T-helper 1 cell treated with Interleukin-12 subunit alpha and Interleukin-12 subunit beta and Interleukin-4 antibody, amounts not matched to agents 30 ng/mL and 1 ng/mL, for 36 hours (primary cell): ENCODE measurements around the gene ADRB1. TPM values are rescaled to one million over a fixed set of nuclear protein-coding genes. Genes with fewer than 3 reads are reported as not detected.

Source experiments
- intact Hi-C: fragments of 100-400 bp; cut with micrococcal nuclease; formaldehyde crosslinking; loops from one replicate; pipeline ENCODE4 v1.15.1; 2024
- total RNA-seq: library from RNA; stranded (reverse); gene quantifications from 2 replicates; pipeline ENCODE4 v1.2.3, GENCODE V29; 2022

ADRB1 gene
- total RNA-seq, 1 donor from 2014 or later: 0.12 TPM

GRCh38 chr10:114026189-114027040, 17.3 kb upstream of the ADRB1 start:
- intact Hi-C loops: loop anchor here (1.0 to 5.0 kb wide), 2 partner anchors 56 to 65 kb away; no protein-coding TSS in a partner anchor

- intact Hi-C loops: loop anchor here (5.0 kb wide), 1 partner anchor 55 kb away; no protein-coding TSS in a partner anchor
These were observed 16.6 kb upstream of the ADRB1 start for GRCh38 chr10:114027041-114027394.

GRCh38 chr10:114027951-114028350, 15.7 kb upstream of the ADRB1 start:
- intact Hi-C loops: loop anchor here (5.0 kb wide), 1 partner anchor 54 kb away; no protein-coding TSS in a partner anchor

- intact Hi-C loops: loop anchor here (5.0 kb wide), 1 partner anchor 54 kb away; no protein-coding TSS in a partner anchor
These were observed 15.2 kb upstream of the ADRB1 start for GRCh38 chr10:114028425-114028824.

GRCh38 chr10:114029655-114030054, 14.0 kb upstream of the ADRB1 start:
- intact Hi-C loops: loop anchor here (5.0 kb wide), 1 partner anchor 53 kb away; no protein-coding TSS in a partner anchor

GRCh38 chr10:114030140-114030539, 13.5 kb upstream of the ADRB1 start:
- intact Hi-C loops: no loop called here

- intact Hi-C loops: no loop called here
These were observed 12.3 kb upstream of the ADRB1 start for GRCh38 chr10:114031073-114031972.

- intact Hi-C loops: no loop called here
These were observed 10.1 kb upstream of the ADRB1 start for GRCh38 chr10:114033566-114033965.

- intact Hi-C loops: no loop called here
These were observed 8.6 kb upstream of the ADRB1 start for GRCh38 chr10:114034923-114035645.

- intact Hi-C loops: no loop called here
These were observed 7.9 kb upstream of the ADRB1 start for GRCh38 chr10:114035791-114036190.

- intact Hi-C loops: no loop called here
These were observed 4.8 kb upstream of the ADRB1 start for GRCh38 chr10:114038819-114039218.

GRCh38 chr10:114041166-114041565, 2.5 kb upstream of the ADRB1 start:
- intact Hi-C loops: no loop called here

- intact Hi-C loops: loop anchor here (2.0 kb wide), 2 partner anchors 18 to 188 kb away; partner anchors contain the start of genes DCLRE1A and NHLRC2
These were observed 653 bp upstream of the ADRB1 start for GRCh38 chr10:114042895-114043531.

GRCh38 chr10:114044247-114045135, 825 bp downstream of the ADRB1 start:
- intact Hi-C loops: loop anchor here (2.0 kb wide), 1 partner anchor 84 kb away; no protein-coding TSS in a partner anchor

- intact Hi-C loops: loop anchor here (2.0 kb wide), 1 partner anchor 85 kb away; no protein-coding TSS in a partner anchor
These were observed 1.7 kb downstream of the ADRB1 start for GRCh38 chr10:114045136-114046086.

GRCh38 chr10:114046087-114046458, 2.4 kb downstream of the ADRB1 start:
- intact Hi-C loops: no loop called here

GRCh38 chr10:114048472-114048871, 4.8 kb downstream of the ADRB1 start:
- intact Hi-C loops: no loop called here

- intact Hi-C loops: no loop called here
These were observed 8.0 kb downstream of the ADRB1 start for GRCh38 chr10:114051714-114052113.
